Right atrium auricular region (tissue), 2 donors: ENCODE results near the gene WFDC2. TPM values are rescaled to one million over a fixed set of nuclear protein-coding genes. Genes with fewer than 3 reads are reported as not detected.

ENCODE experiments used
- DNase-seq: peaks from one replicate; pipeline ENCODE4 v3.0.0-alpha.2; 2019; ENCODE audit warnings: low spot score
- H3K27ac ChIP-seq, 2 donors: fragments of 200-600 bp; sonication (generic); 1 replicate in 1 of 2; 2 replicates in 1 of 2; pipeline ENCODE4 v1.5.1; 2016 to 2019
- H3K27me3 ChIP-seq, 2 donors: fragments of 200-600 bp; sonication (generic); one replicate each; pipeline versions ENCODE4 v1.5.1 to v1.6.0; 2017 to 2019
- H3K36me3 ChIP-seq: fragments of 200-600 bp; sonication (generic); one replicate; pipeline ENCODE4 v1.5.1; 2016
- H3K4me1 ChIP-seq, 2 donors: fragments of 200-600 bp; sonication (generic); one replicate each; pipeline versions ENCODE4 v1.5.1 to v1.6.0; 2017 to 2019
- H3K4me3 ChIP-seq, 2 donors: fragments of 200-600 bp; sonication (generic); 1 replicate in 1 of 2; 2 replicates in 1 of 2; pipeline ENCODE4 v1.5.1; 2017 to 2019; ENCODE audit warnings: mild to moderate bottlenecking in 1 of 2, moderate library complexity in 1 of 2
- H3K9me3 ChIP-seq, 2 donors: fragments of 200-600 bp; sonication (generic); one replicate each; pipeline ENCODE4 v1.5.1; 2019
- total RNA-seq, 2 donors: library from RNA; depleted of rRNA; stranded (reverse); fragments of >200 nt; gene quantifications; one replicate each; pipeline ENCODE4 v1.1.0, GENCODE V29; 2016
- TF ChIP-seq, protein P1 (sequence below), 2 donors: fragments of 200-600 bp; sonication (generic); IDR thresholded peaks; one replicate each; pipeline ENCODE4 v1.5.1; 2019; ENCODE audit warnings: antibody characterized with exemption in 2 of 2

Gene WFDC2
- total RNA-seq, 2 donors from 2014 or later, result 12.4 TPM; not detected in 1

DNA sequence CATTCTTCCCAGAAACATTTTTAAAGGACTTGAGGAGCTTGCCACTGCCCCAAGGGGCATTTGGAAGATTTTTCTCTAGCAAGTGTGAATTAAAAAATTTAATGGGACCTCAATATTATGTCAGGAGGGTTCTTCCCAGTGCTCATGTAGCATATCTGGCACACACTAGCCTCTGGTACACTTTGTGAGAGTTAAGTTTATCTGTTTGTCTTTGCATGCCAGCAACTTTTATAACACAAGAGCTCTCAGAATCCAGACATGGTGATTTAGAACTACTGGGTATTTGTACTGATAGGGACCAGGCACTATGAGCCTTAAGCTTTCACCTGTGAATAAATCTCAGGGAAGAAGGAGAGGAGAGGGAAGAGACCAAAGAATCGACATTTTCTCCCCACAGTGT, 33.0 kb downstream of the WFDC2 start:
- no peaks in the 10 kb centered on the region for H3K36me3 ChIP-seq
- DNase-seq, result no peak
- TF ChIP-seq, protein P1, sequence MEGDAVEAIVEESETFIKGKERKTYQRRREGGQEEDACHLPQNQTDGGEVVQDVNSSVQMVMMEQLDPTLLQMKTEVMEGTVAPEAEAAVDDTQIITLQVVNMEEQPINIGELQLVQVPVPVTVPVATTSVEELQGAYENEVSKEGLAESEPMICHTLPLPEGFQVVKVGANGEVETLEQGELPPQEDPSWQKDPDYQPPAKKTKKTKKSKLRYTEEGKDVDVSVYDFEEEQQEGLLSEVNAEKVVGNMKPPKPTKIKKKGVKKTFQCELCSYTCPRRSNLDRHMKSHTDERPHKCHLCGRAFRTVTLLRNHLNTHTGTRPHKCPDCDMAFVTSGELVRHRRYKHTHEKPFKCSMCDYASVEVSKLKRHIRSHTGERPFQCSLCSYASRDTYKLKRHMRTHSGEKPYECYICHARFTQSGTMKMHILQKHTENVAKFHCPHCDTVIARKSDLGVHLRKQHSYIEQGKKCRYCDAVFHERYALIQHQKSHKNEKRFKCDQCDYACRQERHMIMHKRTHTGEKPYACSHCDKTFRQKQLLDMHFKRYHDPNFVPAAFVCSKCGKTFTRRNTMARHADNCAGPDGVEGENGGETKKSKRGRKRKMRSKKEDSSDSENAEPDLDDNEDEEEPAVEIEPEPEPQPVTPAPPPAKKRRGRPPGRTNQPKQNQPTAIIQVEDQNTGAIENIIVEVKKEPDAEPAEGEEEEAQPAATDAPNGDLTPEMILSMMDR (IDR thresholded peaks at IDR 0.05), result no peak
- H3K4me3 ChIP-seq, result no peak overlapping the region
- H3K4me1 ChIP-seq, result no peaks in the 10 kb centered on the region
- no peaks in the 10 kb centered on the region for H3K27me3 ChIP-seq
- no peaks in the 10 kb centered on the region for H3K9me3 ChIP-seq
- no peak overlapping the region for H3K27ac ChIP-seq

DNA sequence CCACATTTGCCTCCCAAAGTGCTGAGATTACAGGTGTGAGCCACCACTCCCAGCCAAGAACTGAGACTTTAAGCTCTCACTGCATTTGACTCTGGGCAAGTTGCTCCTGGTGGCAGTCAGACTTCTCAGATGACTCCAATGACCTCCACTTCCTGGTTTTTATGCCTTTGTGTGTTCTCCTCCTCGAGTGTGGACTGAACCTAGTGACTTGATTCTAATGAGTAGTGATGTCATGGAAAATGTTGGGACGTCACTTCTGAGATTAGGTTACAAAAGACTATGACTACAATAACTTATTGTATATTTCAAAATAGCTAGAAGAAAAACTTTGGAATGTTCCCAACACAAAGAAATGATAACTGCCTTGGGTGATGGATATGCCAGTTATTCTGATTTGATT, 33.9 kb downstream of the WFDC2 start:
- H3K4me3 ChIP-seq, result no peak overlapping the region
- TF ChIP-seq, protein P1 (IDR thresholded peaks at IDR 0.05), result no peak
- H3K27ac ChIP-seq, result no peak overlapping the region
- DNase-seq, result no peak
- H3K27me3 ChIP-seq, result no peaks in the 10 kb centered on the region
- no peaks in the 10 kb centered on the region for H3K4me1 ChIP-seq
- no peaks in the 10 kb centered on the region for H3K9me3 ChIP-seq
- H3K36me3 ChIP-seq, result no peaks in the 10 kb centered on the region

DNA sequence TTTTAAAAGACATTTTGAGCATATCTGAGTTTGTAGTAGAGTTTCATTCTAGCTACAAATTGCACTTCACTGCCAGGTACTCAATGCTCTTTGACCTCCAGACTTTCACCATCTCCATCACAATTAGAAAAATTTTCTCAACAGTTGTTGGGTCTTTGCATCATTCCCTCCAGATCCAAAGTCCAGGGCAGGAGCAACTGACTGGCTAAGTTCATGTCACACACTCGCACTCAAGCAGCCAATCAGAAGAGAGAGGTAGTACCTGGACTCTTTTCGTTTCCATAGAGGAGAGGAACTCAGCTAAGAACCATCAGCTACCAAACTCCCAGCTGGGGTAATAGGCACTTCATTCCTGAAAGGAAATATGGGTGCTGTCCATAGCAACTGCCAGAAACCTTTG, 36.8 kb downstream of the WFDC2 start:
- TF ChIP-seq, protein P1 (IDR thresholded peaks at IDR 0.05), result no peak
- H3K27ac ChIP-seq, result no peak overlapping the region
- H3K4me3 ChIP-seq, result no peak overlapping the region
- no peaks in the 10 kb centered on the region for H3K9me3 ChIP-seq
- DNase-seq, result no peak
- H3K36me3 ChIP-seq, result no peaks in the 10 kb centered on the region
- no peaks in the 10 kb centered on the region for H3K27me3 ChIP-seq
- no peaks in the 10 kb centered on the region for H3K4me1 ChIP-seq

DNA sequence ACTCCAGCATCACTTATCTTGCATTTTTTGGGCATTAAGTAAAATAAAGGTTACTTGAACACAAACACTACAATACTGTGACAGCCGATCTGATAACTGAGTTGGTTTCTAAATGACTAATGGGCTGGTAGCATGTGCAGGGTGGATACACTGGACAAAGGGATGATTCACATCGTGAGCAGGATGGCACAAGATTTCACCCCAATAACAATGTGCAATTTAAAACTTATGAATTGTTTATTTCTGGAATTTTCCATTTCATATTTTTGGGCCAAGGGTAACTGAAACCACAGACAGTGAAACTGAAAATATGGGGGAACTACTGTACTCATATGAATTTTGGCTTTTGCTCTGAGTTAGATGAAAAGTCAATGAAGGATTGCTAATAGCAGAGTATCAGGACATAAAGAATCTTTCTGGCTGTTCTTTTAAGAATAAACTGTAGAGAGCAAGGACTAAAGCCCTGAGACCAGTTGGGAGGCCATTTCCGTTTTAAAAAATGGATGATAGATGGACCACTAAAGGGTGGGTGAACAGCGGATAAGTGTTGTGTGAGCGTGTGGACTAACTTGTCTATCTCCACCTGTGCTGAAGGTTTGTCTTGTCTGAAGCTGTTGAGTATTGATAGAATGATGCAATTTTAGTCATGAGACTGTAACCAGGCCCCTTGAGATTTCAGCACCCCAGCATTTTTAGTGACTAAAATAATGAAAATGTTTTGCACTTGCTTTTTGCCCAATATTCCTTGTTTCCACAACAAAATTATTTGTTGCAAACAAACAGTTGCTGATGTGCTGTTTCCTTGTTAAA, 37.7 kb downstream of the WFDC2 start:
- Histone ChIP-seq H3K4me1 (no peaks in the 10 kb centered on the region), H3K4me3 (no peak overlapping the region), H3K9me3 (no peaks in the 10 kb centered on the region), H3K27ac (no peak overlapping the region), H3K36me3 (no peaks in the 10 kb centered on the region), H3K27me3 (no peaks in the 10 kb centered on the region)
- DNase-seq, result no peak
- TF ChIP-seq, protein P1 (IDR thresholded peaks at IDR 0.05), result no peak

DNA sequence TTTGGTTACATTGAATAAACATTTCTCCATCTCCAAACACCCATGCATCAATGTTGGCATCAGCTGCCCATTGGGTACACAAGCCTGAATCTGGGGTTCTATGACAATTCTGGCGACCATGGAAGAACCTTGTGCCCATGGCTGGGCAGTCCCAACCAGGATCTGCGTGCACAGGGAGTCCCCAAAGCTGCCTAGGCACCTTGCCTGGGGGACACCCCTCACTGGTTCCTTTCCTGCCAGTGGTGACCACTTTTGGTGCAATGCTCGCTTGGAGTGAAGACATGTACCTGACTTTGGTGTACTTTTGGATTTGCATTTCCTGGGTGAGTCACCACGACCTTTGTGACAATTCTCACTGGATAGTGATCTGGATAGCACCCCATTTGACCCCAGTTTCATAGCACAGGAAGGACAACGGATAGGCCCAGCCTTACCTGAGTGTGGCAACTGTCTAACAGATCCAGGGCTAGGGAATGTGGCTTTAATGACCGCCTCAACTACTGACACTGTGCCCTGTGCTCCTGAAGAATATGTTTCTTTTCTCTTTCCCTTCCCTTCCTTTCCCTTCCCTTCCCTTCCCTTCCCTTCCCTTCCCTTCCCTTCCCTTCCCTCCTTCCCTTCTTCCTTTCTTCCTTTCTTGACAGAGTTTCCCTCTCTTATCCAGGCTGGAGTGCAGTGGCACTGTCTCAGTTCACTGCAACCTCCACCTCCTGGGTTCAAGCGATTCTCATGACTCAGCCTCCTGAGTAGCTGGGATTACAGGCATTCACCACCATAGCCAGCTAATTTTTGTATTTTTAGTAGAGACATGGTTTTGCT, 38.7 kb downstream of the WFDC2 start:
- TF ChIP-seq, protein P1 (IDR thresholded peaks at IDR 0.05), result no peak
- no peak overlapping the region for H3K27ac ChIP-seq
- H3K4me3 ChIP-seq, result no peak overlapping the region
- no peak for DNase-seq
- no peaks in the 10 kb centered on the region for H3K27me3 ChIP-seq
- no peaks in the 10 kb centered on the region for H3K9me3 ChIP-seq
- H3K4me1 ChIP-seq, result no peaks in the 10 kb centered on the region
- H3K36me3 ChIP-seq, result no peaks in the 10 kb centered on the region
